Liver (tissue), 3 donors: ENCODE data around the gene TLE4.

Source experiments
- FOXA1 ChIP-seq: IDR thresholded peaks from 2 replicates; pipeline ENCODE4 v1.6.1; 2016; ENCODE audit warnings: antibody characterized with exemption
- GABPA ChIP-seq, 2 donors: IDR thresholded peaks in 1 of 2; conservative IDR thresholded peaks in 1 of 2; 2 replicates each; pipeline ENCODE4 v1.6.1; 2016; ENCODE audit warnings: antibody characterized with exemption in 2 of 2, mild to moderate bottlenecking in 1 of 2, moderate library complexity in 1 of 2
- JUND ChIP-seq, 2 donors: IDR thresholded peaks; 2 replicates each; pipeline ENCODE4 v1.6.1; 2016; ENCODE audit warnings: antibody characterized with exemption in 2 of 2
- TF ChIP-seq, protein P1 (sequence below): fragments of 150-350 bp; IDR thresholded peaks from 2 replicates; pipeline ENCODE4 v1.5.1; 2017; ENCODE audit warnings: improper control_type of control experiment, low read depth, low read length; ENCODE audit not compliant: missing input control
- TF ChIP-seq, protein P2 (sequence below): IDR thresholded peaks from 2 replicates; pipeline ENCODE4 v1.6.1; 2016; ENCODE audit warnings: antibody characterized with exemption, mild to moderate bottlenecking
- TF ChIP-seq, protein P3 (sequence below): IDR thresholded peaks from 2 replicates; pipeline ENCODE4 v1.6.1; 2016; ENCODE audit warnings: antibody characterized with exemption
- TF ChIP-seq, protein P4 (sequence below): IDR thresholded peaks from 2 replicates; pipeline ENCODE4 v1.6.1; 2016; ENCODE audit warnings: antibody characterized with exemption
- donor health status: healthy.
- donor health status: healthy.

DNA sequence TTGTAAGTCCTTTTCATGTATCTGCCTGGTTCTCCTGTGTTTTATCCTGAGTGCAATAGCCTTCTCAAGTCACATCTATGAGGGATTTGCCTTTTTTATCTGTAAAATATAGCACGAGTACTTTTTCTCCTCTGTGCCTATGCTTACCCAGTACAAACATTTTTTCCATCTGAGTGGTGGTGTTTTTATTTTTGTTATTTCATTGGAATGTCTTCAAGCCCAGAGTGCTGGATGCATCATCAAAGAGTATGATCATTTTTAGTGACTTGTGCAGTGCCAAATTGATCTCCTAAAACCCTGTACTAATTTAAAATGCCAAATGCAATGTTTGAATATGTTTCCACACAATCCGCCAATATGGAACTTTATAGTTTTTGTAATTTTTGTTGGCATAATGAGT, 86.1 kb downstream of the TLE4 start:
- TF ChIP-seq, protein P1, sequence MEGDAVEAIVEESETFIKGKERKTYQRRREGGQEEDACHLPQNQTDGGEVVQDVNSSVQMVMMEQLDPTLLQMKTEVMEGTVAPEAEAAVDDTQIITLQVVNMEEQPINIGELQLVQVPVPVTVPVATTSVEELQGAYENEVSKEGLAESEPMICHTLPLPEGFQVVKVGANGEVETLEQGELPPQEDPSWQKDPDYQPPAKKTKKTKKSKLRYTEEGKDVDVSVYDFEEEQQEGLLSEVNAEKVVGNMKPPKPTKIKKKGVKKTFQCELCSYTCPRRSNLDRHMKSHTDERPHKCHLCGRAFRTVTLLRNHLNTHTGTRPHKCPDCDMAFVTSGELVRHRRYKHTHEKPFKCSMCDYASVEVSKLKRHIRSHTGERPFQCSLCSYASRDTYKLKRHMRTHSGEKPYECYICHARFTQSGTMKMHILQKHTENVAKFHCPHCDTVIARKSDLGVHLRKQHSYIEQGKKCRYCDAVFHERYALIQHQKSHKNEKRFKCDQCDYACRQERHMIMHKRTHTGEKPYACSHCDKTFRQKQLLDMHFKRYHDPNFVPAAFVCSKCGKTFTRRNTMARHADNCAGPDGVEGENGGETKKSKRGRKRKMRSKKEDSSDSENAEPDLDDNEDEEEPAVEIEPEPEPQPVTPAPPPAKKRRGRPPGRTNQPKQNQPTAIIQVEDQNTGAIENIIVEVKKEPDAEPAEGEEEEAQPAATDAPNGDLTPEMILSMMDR, result no peak
- TF ChIP-seq, protein P2, sequence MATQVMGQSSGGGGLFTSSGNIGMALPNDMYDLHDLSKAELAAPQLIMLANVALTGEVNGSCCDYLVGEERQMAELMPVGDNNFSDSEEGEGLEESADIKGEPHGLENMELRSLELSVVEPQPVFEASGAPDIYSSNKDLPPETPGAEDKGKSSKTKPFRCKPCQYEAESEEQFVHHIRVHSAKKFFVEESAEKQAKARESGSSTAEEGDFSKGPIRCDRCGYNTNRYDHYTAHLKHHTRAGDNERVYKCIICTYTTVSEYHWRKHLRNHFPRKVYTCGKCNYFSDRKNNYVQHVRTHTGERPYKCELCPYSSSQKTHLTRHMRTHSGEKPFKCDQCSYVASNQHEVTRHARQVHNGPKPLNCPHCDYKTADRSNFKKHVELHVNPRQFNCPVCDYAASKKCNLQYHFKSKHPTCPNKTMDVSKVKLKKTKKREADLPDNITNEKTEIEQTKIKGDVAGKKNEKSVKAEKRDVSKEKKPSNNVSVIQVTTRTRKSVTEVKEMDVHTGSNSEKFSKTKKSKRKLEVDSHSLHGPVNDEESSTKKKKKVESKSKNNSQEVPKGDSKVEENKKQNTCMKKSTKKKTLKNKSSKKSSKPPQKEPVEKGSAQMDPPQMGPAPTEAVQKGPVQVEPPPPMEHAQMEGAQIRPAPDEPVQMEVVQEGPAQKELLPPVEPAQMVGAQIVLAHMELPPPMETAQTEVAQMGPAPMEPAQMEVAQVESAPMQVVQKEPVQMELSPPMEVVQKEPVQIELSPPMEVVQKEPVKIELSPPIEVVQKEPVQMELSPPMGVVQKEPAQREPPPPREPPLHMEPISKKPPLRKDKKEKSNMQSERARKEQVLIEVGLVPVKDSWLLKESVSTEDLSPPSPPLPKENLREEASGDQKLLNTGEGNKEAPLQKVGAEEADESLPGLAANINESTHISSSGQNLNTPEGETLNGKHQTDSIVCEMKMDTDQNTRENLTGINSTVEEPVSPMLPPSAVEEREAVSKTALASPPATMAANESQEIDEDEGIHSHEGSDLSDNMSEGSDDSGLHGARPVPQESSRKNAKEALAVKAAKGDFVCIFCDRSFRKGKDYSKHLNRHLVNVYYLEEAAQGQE, result no peak
- TF ChIP-seq GABPA (IDR thresholded peaks at IDR 0.05 in 1 of 2, conservative IDR thresholded peaks at IDR 0.05 in 1 of 2) (no peak), JUND (IDR thresholded peaks at IDR 0.05) (no peak), FOXA1 (no peak)
- TF ChIP-seq, protein P3, sequence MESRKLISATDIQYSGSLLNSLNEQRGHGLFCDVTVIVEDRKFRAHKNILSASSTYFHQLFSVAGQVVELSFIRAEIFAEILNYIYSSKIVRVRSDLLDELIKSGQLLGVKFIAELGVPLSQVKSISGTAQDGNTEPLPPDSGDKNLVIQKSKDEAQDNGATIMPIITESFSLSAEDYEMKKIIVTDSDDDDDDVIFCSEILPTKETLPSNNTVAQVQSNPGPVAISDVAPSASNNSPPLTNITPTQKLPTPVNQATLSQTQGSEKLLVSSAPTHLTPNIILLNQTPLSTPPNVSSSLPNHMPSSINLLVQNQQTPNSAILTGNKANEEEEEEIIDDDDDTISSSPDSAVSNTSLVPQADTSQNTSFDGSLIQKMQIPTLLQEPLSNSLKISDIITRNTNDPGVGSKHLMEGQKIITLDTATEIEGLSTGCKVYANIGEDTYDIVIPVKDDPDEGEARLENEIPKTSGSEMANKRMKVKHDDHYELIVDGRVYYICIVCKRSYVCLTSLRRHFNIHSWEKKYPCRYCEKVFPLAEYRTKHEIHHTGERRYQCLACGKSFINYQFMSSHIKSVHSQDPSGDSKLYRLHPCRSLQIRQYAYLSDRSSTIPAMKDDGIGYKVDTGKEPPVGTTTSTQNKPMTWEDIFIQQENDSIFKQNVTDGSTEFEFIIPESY, result no peak
- TF ChIP-seq, protein P4, sequence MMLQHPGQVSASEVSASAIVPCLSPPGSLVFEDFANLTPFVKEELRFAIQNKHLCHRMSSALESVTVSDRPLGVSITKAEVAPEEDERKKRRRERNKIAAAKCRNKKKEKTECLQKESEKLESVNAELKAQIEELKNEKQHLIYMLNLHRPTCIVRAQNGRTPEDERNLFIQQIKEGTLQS, result no peak
